Measurements from ENCODE around the gene IFITM1. TPM values are rescaled to one million over a fixed set of nuclear protein-coding genes. Genes with fewer than 3 reads are reported as not detected.

The IFITM1 gene
- total and polyA plus RNA-seq, 2 donors (not counting 1 experiment from before 2014, with no cell fraction given), result 21.1 to 93.0 TPM

GRCh38 chr11:356610-357009 lies 42.8 kb downstream of the IFITM1 start:
- H3K9me3 ChIP-seq (ENCODE audit: control insufficient read depth, insufficient read depth, low read depth, low read length), result no peaks in the 10 kb centered on the region
- H3K36me3 ChIP-seq (ENCODE audit: control insufficient read depth, insufficient read depth, low read length), result peaks cover 2% of the 10 kb centered on the region
- no peak overlapping the region for H3K27ac ChIP-seq (ENCODE audit: insufficient read depth, low read length)
- H3K4me1 ChIP-seq (ENCODE audit: control insufficient read depth, extremely low read depth, insufficient read depth, low read length), result peaks cover 8% of the 10 kb centered on the region
- no peak overlapping the region for H3K9ac ChIP-seq (ENCODE audit: insufficient read depth, low read length)
- H4K20me1 ChIP-seq (ENCODE audit: control insufficient read depth, extremely low read depth, insufficient read depth, low read length), result no peaks in the 10 kb centered on the region
- TF ChIP-seq EZH2 (IDR thresholded peaks at IDR 0.05; ENCODE audit: low read length, missing control alignments) (no peak), CTCF (conservative IDR thresholded peaks at IDR 0.05 in 1 of 2, IDR thresholded peaks at IDR 0.05 in 1 of 2; ENCODE audit: low read depth in 1 of 2, low read length in 2 of 2) (no peak)
- H2AFZ ChIP-seq (ENCODE audit: low read length), result no peak overlapping the region
- DNase-seq (ENCODE audit: low read depth in 2 of 2), result no peak
- H3K27me3 ChIP-seq (ENCODE audit: control insufficient read depth, insufficient read depth, low read length), result peaks cover 9% of the 10 kb centered on the region
- H3K4me3 ChIP-seq (replicated peaks in 1 of 4; ENCODE audit: control extremely low read depth in 1 of 4, insufficient read depth in 1 of 4, low read depth in 3 of 4, low read length in 4 of 4), result no peak overlapping the region
- no peaks in the 10 kb centered on the region for H3K79me2 ChIP-seq (ENCODE audit: control insufficient read depth, insufficient read depth, low read length)
- no peak overlapping the region for H3K4me2 ChIP-seq (ENCODE audit: extremely low read depth, insufficient read depth, low read length)

DNA sequence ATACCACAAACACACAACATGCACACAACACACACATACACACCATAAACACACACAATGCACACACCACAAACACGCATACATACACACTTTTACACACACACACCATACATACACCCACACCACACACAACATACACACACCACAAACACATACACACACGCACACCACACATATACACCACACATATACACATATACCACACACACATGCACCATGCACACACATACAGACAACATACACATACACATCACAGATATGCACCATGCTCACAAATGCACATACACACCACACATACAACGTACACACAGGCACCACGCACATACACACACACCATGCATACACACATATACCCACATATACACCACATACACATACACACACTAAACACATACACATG lies 43.7 kb downstream of the IFITM1 start:
- Histone ChIP-seq H3K4me2 (ENCODE audit: extremely low read depth, insufficient read depth, low read length) (no peak overlapping the region), H3K9me3 (ENCODE audit: control insufficient read depth, insufficient read depth, low read depth, low read length) (no peaks in the 10 kb centered on the region), H3K4me3 (replicated peaks in 1 of 4; ENCODE audit: control extremely low read depth in 1 of 4, insufficient read depth in 1 of 4, low read depth in 3 of 4, low read length in 4 of 4) (no peak overlapping the region), H3K9ac (ENCODE audit: insufficient read depth, low read length) (no peak overlapping the region), H4K20me1 (ENCODE audit: control insufficient read depth, extremely low read depth, insufficient read depth, low read length) (no peaks in the 10 kb centered on the region), H3K27ac (ENCODE audit: insufficient read depth, low read length) (no peak overlapping the region), H3K27me3 (ENCODE audit: control insufficient read depth, insufficient read depth, low read length) (peaks cover 9% of the 10 kb centered on the region), H3K4me1 (ENCODE audit: control insufficient read depth, extremely low read depth, insufficient read depth, low read length) (peaks cover 8% of the 10 kb centered on the region), H2AFZ (ENCODE audit: low read length) (no peak overlapping the region), H3K79me2 (ENCODE audit: control insufficient read depth, insufficient read depth, low read length) (no peaks in the 10 kb centered on the region), H3K36me3 (ENCODE audit: control insufficient read depth, insufficient read depth, low read length) (peaks cover 2% of the 10 kb centered on the region)
- no peak for TF ChIP-seq CTCF (conservative IDR thresholded peaks at IDR 0.05 in 1 of 2, IDR thresholded peaks at IDR 0.05 in 1 of 2; ENCODE audit: low read depth in 1 of 2, low read length in 2 of 2)
- TF ChIP-seq EZH2 (IDR thresholded peaks at IDR 0.05; ENCODE audit: low read length, missing control alignments), result no peak
- no peak for DNase-seq (ENCODE audit: low read depth in 2 of 2)

DNA sequence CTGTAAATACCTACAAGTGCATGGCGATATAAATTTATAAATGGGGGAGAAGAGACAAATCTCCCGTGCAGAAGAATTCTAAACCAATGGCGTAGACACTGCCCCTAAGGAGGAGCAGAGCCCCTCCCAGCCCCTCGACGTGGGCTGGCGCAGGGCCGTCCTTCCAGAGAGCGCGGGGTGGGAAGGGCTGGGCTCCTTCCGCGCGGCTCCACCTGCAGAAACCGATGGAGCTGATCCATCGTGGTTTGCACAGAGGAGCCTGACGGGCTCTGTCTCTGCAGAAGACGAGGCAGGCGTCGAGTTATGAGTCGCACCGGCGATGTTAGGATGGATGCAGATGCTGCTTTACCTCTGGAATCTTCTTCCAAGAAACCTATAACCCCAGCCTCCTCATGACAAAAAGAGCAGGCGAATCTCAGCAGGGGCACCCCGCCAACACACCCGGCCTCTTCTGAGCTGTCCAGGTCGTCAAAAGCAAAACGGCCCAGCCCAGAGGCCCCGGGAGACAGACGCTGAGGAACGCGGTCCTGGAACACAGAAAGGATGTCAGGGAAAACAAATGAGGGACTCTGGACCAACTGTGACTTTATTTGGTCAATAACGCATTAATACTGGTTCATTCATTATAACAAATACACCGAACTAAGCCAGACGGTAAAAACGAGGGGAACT lies 44.4 kb downstream of the IFITM1 start:
- Histone ChIP-seq H3K27ac (ENCODE audit: insufficient read depth, low read length) (no peak overlapping the region), H4K20me1 (ENCODE audit: control insufficient read depth, extremely low read depth, insufficient read depth, low read length) (no peaks in the 10 kb centered on the region), H3K4me3 (replicated peaks in 1 of 4; ENCODE audit: control extremely low read depth in 1 of 4, insufficient read depth in 1 of 4, low read depth in 3 of 4, low read length in 4 of 4) (no peak overlapping the region), H3K4me2 (ENCODE audit: extremely low read depth, insufficient read depth, low read length) (no peak overlapping the region), H3K79me2 (ENCODE audit: control insufficient read depth, insufficient read depth, low read length) (no peaks in the 10 kb centered on the region), H3K9ac (ENCODE audit: insufficient read depth, low read length) (no peak overlapping the region), H3K36me3 (ENCODE audit: control insufficient read depth, insufficient read depth, low read length) (peaks cover 2% of the 10 kb centered on the region), H3K4me1 (ENCODE audit: control insufficient read depth, extremely low read depth, insufficient read depth, low read length) (peaks cover 8% of the 10 kb centered on the region), H3K9me3 (ENCODE audit: control insufficient read depth, insufficient read depth, low read depth, low read length) (no peaks in the 10 kb centered on the region), H2AFZ (ENCODE audit: low read length) (no peak overlapping the region), H3K27me3 (ENCODE audit: control insufficient read depth, insufficient read depth, low read length) (peaks cover 9% of the 10 kb centered on the region)
- no peak for TF ChIP-seq EZH2 (IDR thresholded peaks at IDR 0.05; ENCODE audit: low read length, missing control alignments)
- no peak for TF ChIP-seq CTCF (conservative IDR thresholded peaks at IDR 0.05 in 1 of 2, IDR thresholded peaks at IDR 0.05 in 1 of 2; ENCODE audit: low read depth in 1 of 2, low read length in 2 of 2)
- no peak for DNase-seq (ENCODE audit: low read depth in 2 of 2)

Data from fibroblast of lung (primary cell).